HepG2 (cell line): ENCODE results near the gene MAP3K7CL. TPM values are rescaled to one million over a fixed set of nuclear protein-coding genes. Genes with fewer than 3 reads are reported as not detected.

Experiments
- ATAC-seq: fragments of 200-7000 bp; cut with Tn5 transposase; 3 replicates; pipeline ENCODE4 v1.9.1; 2020; ENCODE audit warnings: mild to moderate bottlenecking, moderate library complexity
- BruUV-seq: library from RNA; stranded (reverse); fragments of 400-500 nt; replicated peaks from 2 replicates; lab custom pipeline; 2021; lab: Mats Ljungman, UMichigan
- CTCF ChIA-PET: fragments of 300-600 bp; formaldehyde crosslinking; extraction: SDS; loops from one replicate; lab custom pipeline; 2021; ENCODE audit warnings: low total read pairs, inconsistent platforms, low intra/inter-chr PET ratio; lab: Yijun Ruan, JAX
- POLR2A ChIA-PET: fragments of 350-600 bp; sonication (Branson Sonifier 250); formaldehyde crosslinking; loops from one replicate; lab custom pipeline; 2020; ENCODE audit warnings: antibody characterized with exemption, inconsistent platforms; lab: Yijun Ruan, JAX
- DNase-seq: peaks from one replicate; pipeline ENCODE4 v3.0.0-alpha.2; 2015; ENCODE audit warnings: low spot score
- FAIRE-seq: peaks from 3 replicates; lab custom pipeline; 2011; peaks lifted over from hg19 to GRCh38; lab: Jason Lieb, UNC
- H2AFZ ChIP-seq: one replicate; pipeline ENCODE4 v1.6.1; 2011; ENCODE audit warnings: low read length, inconsistent platforms
- H3K27ac ChIP-seq: fragments of 300-600 bp; 3 replicates; pipeline ENCODE4 v1.8.0; 2011; ENCODE audit warnings: mixed run types, mild to moderate bottlenecking, mixed read lengths, low read length, inconsistent platforms; ENCODE audit not compliant: insufficient read depth; ENCODE audit errors: extremely low read length
- H3K27me3 ChIP-seq, 2 experiments: fragments of 200-600 bp in 1 of 2; 2 replicates in 1 of 2; 3 replicates in 1 of 2; pipeline versions ENCODE4 v1.6.0 to v1.8.0; 2011; ENCODE audit warnings: low read length in 2 of 2, mild to moderate bottlenecking in 2 of 2, moderate library complexity in 2 of 2, inconsistent platforms in 1 of 2; ENCODE audit not compliant: insufficient read depth in 2 of 2, control insufficient read depth in 1 of 2
- H3K36me3 ChIP-seq, 2 experiments: fragments of 200-600 bp in 1 of 2; replicated peaks in 1 of 2; 2 replicates in 1 of 2; 3 replicates in 1 of 2; pipeline versions ENCODE4 v1.5.1 to v1.8.0; 2011; ENCODE audit warnings: low read length in 2 of 2, inconsistent platforms in 1 of 2; ENCODE audit not compliant: insufficient read depth in 2 of 2, control insufficient read depth in 1 of 2
- H3K4me1 ChIP-seq: 2 replicates; pipeline ENCODE4 v1.5.1; 2012; ENCODE audit warnings: low read length, inconsistent platforms; ENCODE audit not compliant: insufficient read depth
- H3K4me2 ChIP-seq: 2 replicates; pipeline ENCODE4 v1.6.0; 2011; ENCODE audit warnings: low read depth, low read length, inconsistent platforms
- H3K4me3 ChIP-seq, 3 experiments: fragments of 200-600 bp in 1 of 3; sonication (generic), shearing (Covaris generic) in 1 of 3; replicated peaks in 1 of 3; 2 replicates each; pipeline ENCODE4 v1.5.1; 2011 to 2016; ENCODE audit warnings: low read length in 3 of 3, inconsistent platforms in 2 of 3, low read depth in 2 of 3, mild to moderate bottlenecking in 2 of 3, control low read depth in 1 of 3, mixed read lengths in 1 of 3; ENCODE audit not compliant: insufficient read depth in 1 of 3
- H3K79me2 ChIP-seq: one replicate; pipeline ENCODE4 v1.6.1; 2011; ENCODE audit warnings: low read length, inconsistent platforms; ENCODE audit not compliant: insufficient read depth
- H3K9ac ChIP-seq: 2 replicates; pipeline ENCODE4 v1.6.0; 2011; ENCODE audit warnings: mild to moderate bottlenecking, low read depth, low read length, inconsistent platforms; ENCODE audit not compliant: insufficient read depth
- H3K9me3 ChIP-seq: 2 replicates; pipeline ENCODE4 v1.5.1; 2012; ENCODE audit warnings: mild to moderate bottlenecking, low read length
- H4K20me1 ChIP-seq: 2 replicates; pipeline ENCODE4 v1.6.0; 2011; ENCODE audit warnings: inconsistent platforms, mild to moderate bottlenecking, low read length, moderate library complexity; ENCODE audit not compliant: insufficient read depth
- AFF4 ChIP-seq: sonication (generic); formaldehyde crosslinking; IDR thresholded peaks from 2 replicates; pipeline ENCODE4 v1.4.0; 2020; ENCODE audit warnings: missing genetic modification reagents
- BRF2 ChIP-seq: sonication (generic); formaldehyde crosslinking; IDR thresholded peaks from 2 replicates; pipeline ENCODE4 v1.8.1; 2022; ENCODE audit warnings: mild to moderate bottlenecking, missing genetic modification reagents
- CSRNP2 ChIP-seq: sonication (generic); formaldehyde crosslinking; conservative IDR thresholded peaks from 2 replicates; pipeline ENCODE4 v1.8.0; 2022; ENCODE audit warnings: low read depth, missing genetic modification reagents
- DMTF1 ChIP-seq: sonication (generic); formaldehyde crosslinking; IDR thresholded peaks from 2 replicates; pipeline ENCODE4 v1.4.0; 2020; ENCODE audit warnings: mild to moderate bottlenecking, missing genetic modification reagents
- HNRNPH1 ChIP-seq: fragments of 200-400 bp; formaldehyde crosslinking; optimal IDR thresholded peaks from 2 replicates; pipeline ENCODE3; 2017; ENCODE audit warnings: mild to moderate bottlenecking, low read depth, low read length
- MATR3 ChIP-seq: sonication (generic); formaldehyde crosslinking; IDR thresholded peaks from 2 replicates; pipeline ENCODE4 v1.4.0; 2020; ENCODE audit warnings: missing genetic modification reagents
- SKI ChIP-seq: fragments of 450-650 bp; IDR thresholded peaks from one replicate; pipeline ENCODE4 v1.6.1; 2018; ENCODE audit warnings: mild to moderate bottlenecking; ENCODE audit not compliant: partially characterized antibody
- ZEB1 ChIP-seq: IDR thresholded peaks from 2 replicates; pipeline ENCODE4 v1.6.1; 2012; ENCODE audit warnings: mild to moderate bottlenecking, low read depth, inconsistent platforms; ENCODE audit not compliant: insufficient replicate concordance
- ZNF292 ChIP-seq: sonication (generic); formaldehyde crosslinking; IDR thresholded peaks from 2 replicates; pipeline ENCODE4 v1.8.1; 2022; ENCODE audit warnings: mild to moderate bottlenecking, low read depth, missing genetic modification reagents, borderline replicate concordance
- whole genome bisulfite sequencing: methylation state at CpG from one replicate; pipeline ENCODE4 v1.1.6; 2017; ENCODE audit warnings: low lambda C conversion rate; 5-methylcytosine and 5-hydroxymethylcytosine counted together
- in situ Hi-C: cut with HindIII; loops from 2 replicates; pipeline ENCODE4 v1.10.0; 2017; ENCODE audit warnings: low pct_unique_long_range_greater_than_20kb; ENCODE audit not compliant: extremely low pct_ligation_motif_present
- intact Hi-C: fragments of 100-400 bp; cut with micrococcal nuclease; formaldehyde crosslinking; loops from one replicate; pipeline ENCODE4 v1.10.0; 2022; ENCODE audit not compliant: unreplicated experiment
- polyA plus RNA-seq, 8 experiments: library from polyadenylated mRNA; depleted of rRNA in 3 of 8; stranded (reverse) in 7 of 8; unstranded in 1 of 8; fragments of >200 nt; fragmentation: Illumina TruSeq in 4 of 8; extraction: Trizol in 4 of 8; gene quantifications; 2 replicates each; pipeline versions ENCODE4 v1.2.1 to v1.2.3, GENCODE V29; 2011 to 2016; ENCODE audit warnings: low read depth in 4 of 8, missing spikeins in 1 of 8, mixed read lengths in 1 of 8; ENCODE audit not compliant: insufficient read depth in 1 of 8
- total RNA-seq, 5 experiments: library from RNA; depleted of rRNA; stranded (reverse); fragments of >200 nt; fragmentation: Illumina TruSeq; extraction: Trizol; gene quantifications; 2 replicates each; pipeline ENCODE4 v1.2.3, GENCODE V29; 2016; ENCODE audit warnings: low read depth in 1 of 5

The MAP3K7CL gene
- total and polyA plus RNA-seq, 2 of the 13 experiments (the other 11 are each of a cell fraction or from before 2014, with no cell fraction given): 0.04 to 0.15 TPM

- BruUV-seq: no TSS peak
- ChIA-PET CTCF (no interaction called here), POLR2A (no interaction called here)
- Histone ChIP-seq H3K79me2 (no peaks in the 10 kb centered on the region), H3K27me3 (no peaks in the 10 kb centered on the region), H3K9me3 (no peaks in the 10 kb centered on the region), H3K4me1 (peaks cover 35% of the 10 kb centered on the region), H3K27ac (no peak overlapping the region), H2AFZ (no peak overlapping the region), H3K4me2 (no peak overlapping the region), H3K4me3 (no peak overlapping the region), H3K36me3 (no peaks in the 10 kb centered on the region), H4K20me1 (no peaks in the 10 kb centered on the region), H3K9ac (no peak overlapping the region)
- in situ Hi-C loops: no loop called here
- 87% methylated on average over 3 of the region's 7 CpGs for WGBS
- intact Hi-C loops: no loop called here
- ATAC-seq (no peak), FAIRE-seq (no peak), DNase-seq (no peak)
- no peak for TF ChIP-seq MATR3 (CRISPR knock-in tag)
Measured at GRCh38 chr21:29178926-29179325, 48.5 kb downstream of the MAP3K7CL start.

- Histone ChIP-seq H3K27me3 (no peaks in the 10 kb centered on the region), H3K36me3 (no peaks in the 10 kb centered on the region), H3K4me3 (no peak overlapping the region), H3K9me3 (no peaks in the 10 kb centered on the region), H4K20me1 (no peaks in the 10 kb centered on the region), H3K9ac (no peak overlapping the region), H3K4me2 (no peak overlapping the region), H3K79me2 (no peaks in the 10 kb centered on the region), H2AFZ (no peak overlapping the region), H3K4me1 (peaks cover 40% of the 10 kb centered on the region), H3K27ac (no peak overlapping the region)
- in situ Hi-C loops: no loop called here
- POLR2A ChIA-PET: no interaction called here
- WGBS: 56% methylated on average over 1 of the region's 1 CpG
- no TSS peak for BruUV-seq
- DNase-seq (no peak), ATAC-seq (no peak), FAIRE-seq (no peak)
- CTCF ChIA-PET: no interaction called here
- intact Hi-C loops: no loop called here
- TF ChIP-seq SKI (no peak), CSRNP2 (CRISPR knock-in tag) (no peak), HNRNPH1 (no peak), AFF4 (CRISPR knock-in tag) (no peak), DMTF1 (CRISPR knock-in tag) (no peak), ZNF292 (CRISPR knock-in tag) (no peak), BRF2 (CRISPR knock-in tag) (no peak), ZEB1 (no peak)
Measured at GRCh38 chr21:29179503-29179902, 49.1 kb downstream of the MAP3K7CL start.
